Measurements from ENCODE around the gene SPINK4. TPM values are rescaled to one million over a fixed set of nuclear protein-coding genes. Genes with fewer than 3 reads are reported as not detected.

The SPINK4 gene
- total RNA-seq, 1 donor from 2014 or later, result not detected

- no peak for DNase-seq (ENCODE audit: low spot score)
These were observed 51.9 kb downstream of the SPINK4 start for GRCh38 chr9:33291901-33292300.

GRCh38 chr9:33293782-33294181 lies 53.8 kb downstream of the SPINK4 start:
- DNase-seq (ENCODE audit: low spot score), result no peak

- DNase-seq (ENCODE audit: low spot score), result no peak
These were observed 54.9 kb downstream of the SPINK4 start for GRCh38 chr9:33294670-33295432.

- DNase-seq (ENCODE audit: low spot score), result no peak
These were observed 55.6 kb downstream of the SPINK4 start for GRCh38 chr9:33295571-33295970.

- no peak for DNase-seq (ENCODE audit: low spot score)
These were observed 57.5 kb downstream of the SPINK4 start for GRCh38 chr9:33297432-33297831.

Other genes starting within 250 kb of the SPINK4 start
- gene APTX, start 238.5 kb upstream of the SPINK4 start, total RNA-seq, result 40.1 TPM
- gene DNAJA1, start 214.9 kb upstream of the SPINK4 start, total RNA-seq, result 101 TPM
- gene SMU1, start 163.5 kb upstream of the SPINK4 start, total RNA-seq, result 22.8 TPM
- gene B4GALT1, start 72.8 kb upstream of the SPINK4 start, total RNA-seq, result 107 TPM
- gene BAG1, start 24.5 kb downstream of the SPINK4 start, total RNA-seq, result 139 TPM
- gene CHMP5, start 24.9 kb downstream of the SPINK4 start, total RNA-seq, result 53.4 TPM
- gene NFX1, start 50.3 kb downstream of the SPINK4 start, total RNA-seq, result 50.9 TPM
- 8.3 TPM for gene AQP7, start 162.4 kb downstream of the SPINK4 start, total RNA-seq
- gene AQP3, start 207.4 kb downstream of the SPINK4 start, total RNA-seq, result 203 TPM
- gene NOL6, start 233.8 kb downstream of the SPINK4 start, total RNA-seq, result 83.5 TPM

Data from ureter (tissue), 1 donor.